ENCODE results near the gene ILF2. TPM values are rescaled to one million over a fixed set of nuclear protein-coding genes. Genes with fewer than 3 reads are reported as not detected.
A peak's percentile ranks its signal among the peaks of the same experiment; 100 is the strongest.

The ILF2 gene
- total RNA-seq, 2 experiments from 2014 or later, result 140 to 147 TPM

DNA sequence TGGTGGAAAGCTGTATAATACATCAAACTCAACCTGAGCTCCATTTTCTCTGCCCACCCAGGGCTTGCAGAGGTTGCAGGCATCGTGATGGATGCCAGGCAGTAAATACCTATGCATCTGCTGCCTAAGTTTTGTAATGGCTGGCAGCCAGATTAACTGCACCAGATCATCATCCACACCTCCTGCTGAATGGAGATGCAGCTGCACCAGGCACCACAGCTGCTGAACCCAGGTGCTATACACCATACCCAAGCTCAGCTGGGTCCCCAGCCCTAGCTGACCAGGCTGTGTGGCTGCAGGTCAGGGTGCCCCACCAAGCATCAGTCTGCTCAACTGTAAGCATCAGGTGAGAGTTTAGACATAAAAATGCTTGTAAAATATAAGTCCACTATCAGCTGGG lies 19.0 kb downstream of the ILF2 start:
- Histone ChIP-seq H3K27ac (ENCODE audit: low read depth in 1 of 2, low read length in 2 of 2) (no peak overlapping the region), H3K9me3 (ENCODE audit: control insufficient read depth in 1 of 2, insufficient read depth in 1 of 2, low read length in 2 of 2) (no peaks in the 10 kb centered on the region), H3K4me1 (ENCODE audit: insufficient read depth, low read length) (peaks cover 29% of the 10 kb centered on the region), H3K27me3 (ENCODE audit: control insufficient read depth in 1 of 2, insufficient read depth in 2 of 2, low read length in 2 of 2) (no peaks in the 10 kb centered on the region), H3K4me3 (ENCODE audit: low read length) (no peak overlapping the region), H3K36me3 (ENCODE audit: insufficient read depth, low read length) (peaks cover 7% of the 10 kb centered on the region)
- peaks cover 29% of the 10 kb centered on the region for H3K4me1 Mint-ChIP-seq (ENCODE audit: low read depth)
- intact Hi-C loops (cut with DNase I, micrococcal nuclease), result no loop called here
- ChIA-PET CTCF (interaction anchor here (0.9 kb wide), 1 partner anchor 8 kb away, joined by 3 read pairs; no protein-coding TSS in a partner anchor), POLR2A (interaction anchor here (1.3 to 2.2 kb wide), 2 partner anchors 18 to 19 kb away, joined by 3 to 15 read pairs; partner anchors contain the start of genes CHTOP and ILF2)
- TF ChIP-seq, protein P1, sequence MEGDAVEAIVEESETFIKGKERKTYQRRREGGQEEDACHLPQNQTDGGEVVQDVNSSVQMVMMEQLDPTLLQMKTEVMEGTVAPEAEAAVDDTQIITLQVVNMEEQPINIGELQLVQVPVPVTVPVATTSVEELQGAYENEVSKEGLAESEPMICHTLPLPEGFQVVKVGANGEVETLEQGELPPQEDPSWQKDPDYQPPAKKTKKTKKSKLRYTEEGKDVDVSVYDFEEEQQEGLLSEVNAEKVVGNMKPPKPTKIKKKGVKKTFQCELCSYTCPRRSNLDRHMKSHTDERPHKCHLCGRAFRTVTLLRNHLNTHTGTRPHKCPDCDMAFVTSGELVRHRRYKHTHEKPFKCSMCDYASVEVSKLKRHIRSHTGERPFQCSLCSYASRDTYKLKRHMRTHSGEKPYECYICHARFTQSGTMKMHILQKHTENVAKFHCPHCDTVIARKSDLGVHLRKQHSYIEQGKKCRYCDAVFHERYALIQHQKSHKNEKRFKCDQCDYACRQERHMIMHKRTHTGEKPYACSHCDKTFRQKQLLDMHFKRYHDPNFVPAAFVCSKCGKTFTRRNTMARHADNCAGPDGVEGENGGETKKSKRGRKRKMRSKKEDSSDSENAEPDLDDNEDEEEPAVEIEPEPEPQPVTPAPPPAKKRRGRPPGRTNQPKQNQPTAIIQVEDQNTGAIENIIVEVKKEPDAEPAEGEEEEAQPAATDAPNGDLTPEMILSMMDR (IDR thresholded peaks at IDR 0.05), result no peak
- no peak overlapping the region for H3K4me3 Mint-ChIP-seq
- H3K27me3 Mint-ChIP-seq, result no peaks in the 10 kb centered on the region
- H3K9me3 Mint-ChIP-seq, result no peaks in the 10 kb centered on the region
- ATAC-seq (ENCODE audit: poor library complexity) (no peak), DNase-seq (no peak)
- H3K36me3 Mint-ChIP-seq (ENCODE audit: low read depth), result peaks cover 7% of the 10 kb centered on the region
- H3K27ac Mint-ChIP-seq, result no peak overlapping the region

DNA sequence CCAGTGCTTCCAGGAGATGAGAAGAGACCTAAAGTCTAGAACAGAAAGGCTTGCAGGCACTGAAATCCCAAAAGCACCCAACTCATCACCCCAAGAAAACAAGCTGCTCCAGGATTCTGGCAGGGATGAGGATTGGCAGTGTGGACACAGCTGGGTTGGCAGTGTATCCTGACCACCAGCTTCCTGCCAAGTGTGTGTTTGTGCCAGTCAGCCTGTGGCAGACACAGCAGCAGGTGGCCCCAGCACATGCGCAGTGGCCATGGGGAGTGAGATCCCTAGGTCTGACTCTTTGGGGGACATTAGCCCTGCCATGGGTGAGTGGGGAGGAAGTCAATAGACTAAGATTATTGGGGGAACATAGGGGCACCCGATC lies 20.9 kb downstream of the ILF2 start:
- no peaks in the 10 kb centered on the region for H3K9me3 Mint-ChIP-seq
- peak overlapping the region in 1 of 2 donors; percentile 14 for H3K27ac ChIP-seq (ENCODE audit: low read depth in 1 of 2, low read length in 2 of 2)
- H3K27me3 ChIP-seq (ENCODE audit: control insufficient read depth in 1 of 2, insufficient read depth in 2 of 2, low read length in 2 of 2), result no peaks in the 10 kb centered on the region
- peaks cover 26% of the 10 kb centered on the region for H3K36me3 ChIP-seq (ENCODE audit: insufficient read depth, low read length)
- intact Hi-C loops (cut with DNase I, micrococcal nuclease), result loop anchor here in 1 of 2 experiments (2.0 kb wide), 1 partner anchor 15 kb away; the partner anchor contains the start of gene CHTOP
- ATAC-seq (ENCODE audit: poor library complexity) (peak; percentile 20), DNase-seq (peak in 3 of 14 experiments; percentile 3 to 32 (median 23))
- POLR2A ChIA-PET, result interaction anchor here (0.6 to 8.3 kb wide), 7 partner anchors 9 to 736 kb away, joined by 3 to 89 read pairs (median 6); partner anchors contain the start of genes CHTOP, ILF2, JTB and SNAPIN
- H3K27ac Mint-ChIP-seq, result peak overlapping the region; percentile 76
- H3K4me3 ChIP-seq (ENCODE audit: low read length), result no peak overlapping the region
- no peaks in the 10 kb centered on the region for H3K9me3 ChIP-seq (ENCODE audit: control insufficient read depth in 1 of 2, insufficient read depth in 1 of 2, low read length in 2 of 2)
- TF ChIP-seq, protein P1 (IDR thresholded peaks at IDR 0.05), result no peak
- CTCF ChIA-PET, result no interaction called here
- peak overlapping the region; percentile 76 for H3K4me3 Mint-ChIP-seq
- peaks cover 47% of the 10 kb centered on the region for H3K4me1 Mint-ChIP-seq (ENCODE audit: low read depth)
- peaks cover 37% of the 10 kb centered on the region for H3K4me1 ChIP-seq (ENCODE audit: insufficient read depth, low read length)
- no peaks in the 10 kb centered on the region for H3K27me3 Mint-ChIP-seq
- peaks cover 26% of the 10 kb centered on the region for H3K36me3 Mint-ChIP-seq (ENCODE audit: low read depth)

DNA sequence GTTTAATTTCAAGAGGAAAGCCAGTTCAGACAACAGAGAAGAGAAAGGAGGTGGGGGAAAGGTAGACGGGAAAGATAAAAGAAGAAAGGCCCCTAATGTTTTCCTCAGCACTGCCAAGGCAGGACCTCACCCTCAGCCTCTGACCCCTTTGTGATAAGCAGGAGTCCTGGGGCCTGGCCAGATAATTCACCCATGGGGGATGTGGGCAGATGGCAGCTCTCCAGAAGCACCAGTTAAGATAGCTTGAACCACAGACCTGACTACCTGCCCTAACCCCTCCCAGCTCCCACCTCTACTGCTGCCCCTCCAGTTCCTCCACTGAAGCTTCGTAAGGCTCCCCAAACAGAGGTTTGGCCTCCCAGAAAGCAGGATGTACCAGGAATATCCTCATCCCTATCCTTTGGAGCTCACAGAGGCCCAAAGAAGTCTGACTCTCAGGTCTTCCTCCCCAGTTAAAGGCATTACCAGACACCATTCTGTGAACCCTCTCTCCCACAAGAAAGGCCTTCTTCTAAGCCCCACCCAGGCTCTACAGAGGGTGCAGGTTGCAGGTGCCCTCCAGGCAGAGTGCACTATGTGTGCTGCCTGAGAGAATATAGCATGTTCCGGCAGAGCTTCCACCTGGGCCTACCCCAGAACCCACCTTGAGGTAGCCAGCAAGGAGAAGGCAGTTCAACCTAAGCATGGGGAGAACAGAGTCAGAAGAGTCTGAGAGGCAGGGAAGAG lies 21.5 kb downstream of the ILF2 start:
- H3K4me3 ChIP-seq (ENCODE audit: low read length), result no peak overlapping the region
- Mint-ChIP-seq H3K27me3 (no peaks in the 10 kb centered on the region), H3K4me3 (peak overlapping the region; percentile 76), H3K36me3 (ENCODE audit: low read depth) (peaks cover 32% of the 10 kb centered on the region), H3K4me1 (ENCODE audit: low read depth) (peaks cover 52% of the 10 kb centered on the region), H3K27ac (peak overlapping the region; percentile 76), H3K9me3 (no peaks in the 10 kb centered on the region)
- ChIA-PET POLR2A (interaction anchor here (0.6 to 8.3 kb wide), 9 partner anchors 9 to 736 kb away, joined by 3 to 89 read pairs (median 5); partner anchors contain the start of genes CHTOP, ILF2, JTB and SNAPIN), CTCF (interaction anchor here (0.7 to 1.4 kb wide), 2 partner anchors 9 to 116 kb away, joined by 3 read pairs; no protein-coding TSS in a partner anchor)
- intact Hi-C loops (cut with DNase I, micrococcal nuclease), result loop anchor here in 1 of 2 experiments (2.0 kb wide), 1 partner anchor 14 kb away; the partner anchor contains the start of gene CHTOP
- H3K4me1 ChIP-seq (ENCODE audit: insufficient read depth, low read length), result peaks cover 39% of the 10 kb centered on the region
- H3K36me3 ChIP-seq (ENCODE audit: insufficient read depth, low read length), result peaks cover 31% of the 10 kb centered on the region
- TF ChIP-seq, protein P1 (IDR thresholded peaks at IDR 0.05), result no peak
- H3K9me3 ChIP-seq (ENCODE audit: control insufficient read depth in 1 of 2, insufficient read depth in 1 of 2, low read length in 2 of 2), result no peaks in the 10 kb centered on the region
- no peaks in the 10 kb centered on the region for H3K27me3 ChIP-seq (ENCODE audit: control insufficient read depth in 1 of 2, insufficient read depth in 2 of 2, low read length in 2 of 2)
- ATAC-seq (ENCODE audit: poor library complexity) (peak; percentile 94), DNase-seq (peak in 9 of 14 experiments; percentile 10 to 56 (median 33))
- H3K27ac ChIP-seq (ENCODE audit: low read depth in 1 of 2, low read length in 2 of 2), result peak overlapping the region; percentile 14 to 18
